ENCODE measurements around the gene P4HA3.

The P4HA3 gene

DNA sequence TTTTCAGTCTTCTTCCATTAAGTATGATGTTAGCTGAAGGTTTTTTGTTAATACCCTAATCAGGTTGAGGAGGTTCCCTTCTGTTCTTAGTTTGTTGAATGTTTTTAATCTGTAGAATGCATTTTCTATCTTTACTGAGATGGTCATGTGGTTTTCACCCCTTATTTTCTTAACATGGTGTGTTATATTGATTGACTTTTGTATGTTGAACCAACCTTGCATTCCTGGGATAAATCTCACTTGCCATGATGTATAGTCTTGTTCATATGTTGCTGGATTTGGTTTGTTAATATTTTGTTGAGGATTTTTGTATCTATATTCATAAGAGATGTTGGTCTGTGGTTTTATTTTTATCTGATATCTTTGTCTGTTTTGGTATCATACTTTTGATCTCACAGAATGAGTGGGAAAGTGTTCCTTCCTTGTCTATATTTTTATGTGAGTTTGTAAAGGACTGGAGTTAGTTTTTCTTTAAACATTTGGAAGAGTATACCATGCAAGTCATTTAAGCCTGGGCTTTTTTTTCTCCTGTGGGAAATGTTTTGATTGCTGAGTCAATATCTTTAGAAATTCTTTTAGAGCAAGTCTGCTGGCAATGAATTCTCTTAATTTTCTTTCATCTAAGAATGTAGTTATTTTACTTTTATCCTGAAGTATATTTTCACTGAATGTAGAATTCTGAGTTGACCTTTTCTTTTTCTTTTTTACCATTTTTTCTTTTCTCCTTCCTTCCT is 5.5 kb upstream of the P4HA3 start:
- DNase-seq: no peak

DNA sequence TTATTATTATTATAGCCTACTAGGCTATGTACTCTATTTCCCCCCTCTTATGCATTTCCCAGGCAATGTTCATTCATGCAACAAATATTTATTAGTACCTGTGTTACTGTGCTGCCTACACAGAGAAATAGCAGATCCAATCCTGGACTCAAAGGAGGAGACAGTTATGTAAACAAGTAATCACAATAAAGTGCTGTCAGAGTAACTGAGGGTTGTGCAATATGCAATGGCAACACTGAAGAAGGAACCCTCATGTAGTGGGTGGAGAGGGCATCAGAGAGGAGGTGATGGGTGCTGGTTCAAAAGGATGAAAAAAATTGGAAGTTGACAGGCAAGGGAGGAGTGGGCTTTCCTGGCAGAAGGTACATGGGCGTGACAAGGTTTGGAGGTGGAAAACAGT is 886 bp upstream of the P4HA3 start:
- DNase-seq: no peak

DNA sequence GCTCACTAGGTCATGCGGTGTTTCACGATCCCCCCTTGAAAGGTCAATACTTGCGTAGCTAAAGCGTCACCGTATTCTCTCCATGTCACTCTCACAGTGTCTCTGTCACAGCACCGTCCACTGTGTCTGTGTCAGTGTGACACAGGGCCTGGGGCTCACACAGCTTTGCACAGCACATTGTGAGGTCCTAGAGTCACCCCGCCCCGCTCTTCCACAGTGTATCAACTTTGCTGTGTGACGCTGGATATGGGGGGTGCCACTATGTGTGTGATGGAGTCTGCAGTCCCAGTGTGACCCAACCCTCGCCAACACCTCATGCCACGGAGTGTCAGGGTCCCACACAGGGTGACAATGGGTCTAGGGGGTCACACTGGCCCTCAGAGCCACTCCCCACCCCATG is 583 bp downstream of the P4HA3 start:
- DNase-seq: no peak

DNA sequence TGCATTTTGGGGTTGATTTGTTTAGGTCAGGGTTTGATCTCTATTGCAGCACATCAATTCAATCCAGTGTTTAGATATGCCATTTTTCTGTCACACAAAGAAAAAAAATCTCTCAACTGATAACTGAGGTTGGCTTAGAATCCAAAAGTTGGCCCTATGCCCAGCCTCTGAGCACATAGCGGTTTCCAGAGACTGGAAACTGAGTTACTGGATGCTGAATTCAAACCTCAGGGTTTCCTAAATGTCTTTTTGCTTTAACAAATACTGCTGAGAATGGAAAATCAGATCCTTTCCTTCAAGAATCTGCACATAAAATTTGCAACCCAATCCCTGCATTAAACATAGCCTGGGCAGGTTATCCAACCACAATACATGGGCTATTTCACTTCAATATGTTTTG is 4.0 kb downstream of the P4HA3 start:
- no peak for DNase-seq

DNA sequence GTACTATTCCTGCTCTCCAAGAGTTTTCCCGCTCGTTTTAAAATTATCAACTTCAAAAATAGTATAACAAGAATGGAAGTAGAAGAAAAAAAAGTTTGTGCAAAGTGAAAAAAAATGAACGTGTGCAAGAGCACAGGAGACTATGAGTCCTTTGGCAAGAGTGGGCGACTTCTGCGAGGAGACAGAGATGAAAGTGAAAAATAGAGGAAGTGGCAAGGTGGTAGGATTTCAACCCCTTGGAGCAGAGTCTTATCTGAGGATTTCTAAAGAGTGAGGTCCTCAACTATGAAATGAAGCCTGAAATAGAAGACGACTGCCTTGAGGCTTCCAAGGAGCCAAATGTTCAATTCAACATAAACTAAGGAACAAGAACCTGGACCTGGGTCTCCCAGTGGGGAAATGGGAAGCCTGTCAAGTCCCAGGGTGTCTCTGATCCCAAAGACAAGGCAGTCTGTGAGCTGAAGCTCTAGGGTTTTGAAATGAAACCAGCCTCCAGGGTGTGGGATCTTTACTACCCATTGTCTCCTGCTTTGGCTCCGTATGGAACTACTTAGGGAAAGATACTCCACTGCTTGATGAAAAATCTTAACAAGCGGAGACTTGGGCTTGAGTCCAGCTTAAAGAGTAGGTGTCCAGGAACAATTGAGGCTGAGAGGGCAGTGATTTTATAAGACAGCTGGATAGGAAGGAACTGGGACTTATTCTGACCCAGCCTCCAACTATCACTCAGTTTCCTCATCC is 4.8 kb downstream of the P4HA3 start:
- no peak for DNase-seq

GRCh38 chr11:74299015-74299414 is 12.4 kb downstream of the P4HA3 start:
- DNase-seq: no peak

DNA sequence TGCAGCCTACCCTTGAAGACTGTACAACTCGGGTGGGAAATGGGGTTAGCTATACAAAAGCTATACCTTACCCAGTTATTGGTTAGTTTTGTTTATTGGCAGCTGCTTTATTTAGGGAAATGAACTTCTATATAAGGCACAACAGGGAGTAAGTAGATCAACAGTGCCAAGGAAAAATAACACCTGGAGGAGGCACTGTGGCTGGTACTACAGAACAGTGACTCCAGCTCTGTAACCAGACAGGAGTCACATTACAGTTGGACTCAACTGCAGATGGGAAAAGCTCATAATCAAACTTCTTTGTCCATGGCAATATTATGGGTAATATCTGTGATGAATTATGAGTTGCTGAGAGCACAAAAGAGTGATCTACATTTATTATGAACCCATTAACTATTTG is 14.0 kb downstream of the P4HA3 start:
- no peak for DNase-seq

GRCh38 chr11:74288911-74289310 is 22.5 kb downstream of the P4HA3 start:
- DNase-seq: no peak

DNA sequence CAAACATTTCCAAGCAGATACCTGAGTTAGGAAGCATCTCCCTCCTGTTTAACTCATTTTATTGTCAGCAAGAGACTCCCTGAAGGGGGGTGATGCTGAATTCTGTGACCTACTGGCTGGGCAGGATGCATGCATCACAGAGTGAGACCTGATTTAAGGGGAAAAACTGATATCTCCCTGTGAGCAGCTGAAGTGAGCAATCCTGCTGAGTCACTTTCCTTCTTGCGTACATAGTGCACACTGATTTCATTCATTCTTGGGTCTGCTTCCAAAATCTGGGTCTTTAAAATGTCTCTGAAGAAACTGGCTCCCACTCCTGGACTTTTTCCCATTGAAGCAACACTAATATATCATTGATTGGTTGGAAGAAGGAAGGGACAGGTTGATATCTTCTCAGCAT is 23.3 kb downstream of the P4HA3 start:
- no peak for DNase-seq

DNA sequence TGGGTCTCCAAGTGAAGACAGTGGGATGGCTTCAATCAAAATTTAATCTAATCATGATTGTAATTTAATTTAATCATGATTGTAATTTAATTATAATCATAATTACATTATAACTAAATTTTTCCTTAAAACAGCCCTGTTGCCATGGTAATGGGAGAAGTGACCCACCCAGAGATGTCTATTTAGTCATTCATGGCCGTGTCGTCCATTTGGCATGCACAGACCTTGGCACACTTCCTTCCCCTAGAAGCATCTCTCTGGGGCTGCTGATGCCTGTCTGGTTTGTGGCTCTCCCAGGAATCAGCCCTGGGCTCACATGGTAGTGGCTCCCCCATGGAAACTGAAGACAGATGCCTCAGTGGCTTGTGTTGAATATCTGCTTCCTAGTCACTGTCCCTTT is 27.0 kb downstream of the P4HA3 start:
- DNase-seq: no peak

DNA sequence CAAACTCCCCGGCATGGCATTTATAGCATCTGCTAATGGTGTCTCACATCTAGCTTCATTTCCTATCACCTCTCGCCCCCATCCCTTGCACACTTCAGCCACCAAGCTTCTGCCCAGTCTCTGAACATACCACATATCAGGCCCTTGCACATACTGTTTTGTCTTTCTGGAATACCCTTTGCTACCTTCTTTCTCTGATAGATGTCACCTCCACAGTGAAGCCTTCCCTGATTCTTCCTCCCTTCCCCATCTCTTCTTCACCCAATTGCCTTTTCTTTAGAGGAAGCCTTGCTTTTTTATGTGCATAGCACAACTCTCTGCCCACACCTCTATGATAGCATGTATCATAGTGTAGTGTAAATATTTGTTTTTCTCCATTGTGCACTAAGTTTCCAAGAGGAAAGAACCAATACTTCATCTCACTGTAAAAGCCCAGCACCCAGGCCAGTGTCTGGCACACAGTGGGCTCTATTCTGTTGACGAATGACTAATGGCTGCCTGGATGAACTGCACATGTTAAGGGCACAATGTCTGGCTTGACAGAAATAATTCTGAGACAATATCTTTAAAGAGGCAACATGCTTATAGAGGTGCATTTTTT is 27.8 kb downstream of the P4HA3 start:
- no peak for DNase-seq

DNA sequence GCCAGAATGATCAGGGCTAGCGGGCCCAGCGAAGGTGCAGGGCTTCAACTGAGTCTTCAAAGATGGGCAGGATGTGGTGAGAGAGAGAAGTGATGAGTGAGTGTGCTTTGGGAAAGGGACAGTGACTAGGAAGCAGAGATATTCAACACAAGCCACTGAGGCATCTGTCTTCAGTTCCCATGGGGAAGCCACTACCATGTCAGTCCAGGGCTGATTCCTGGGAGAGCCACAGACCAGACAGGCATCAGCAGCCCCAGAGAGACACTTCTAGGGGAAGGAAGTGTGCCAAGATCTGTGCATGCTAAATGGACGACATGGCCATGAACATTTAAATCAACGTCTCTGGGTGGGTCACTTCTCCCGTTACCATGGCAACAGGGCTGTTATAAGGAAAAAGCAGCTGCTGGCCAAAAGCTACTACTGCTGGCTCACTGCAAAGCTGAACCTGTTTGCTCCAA is 28.5 kb downstream of the P4HA3 start:
- DNase-seq: no peak

DNA sequence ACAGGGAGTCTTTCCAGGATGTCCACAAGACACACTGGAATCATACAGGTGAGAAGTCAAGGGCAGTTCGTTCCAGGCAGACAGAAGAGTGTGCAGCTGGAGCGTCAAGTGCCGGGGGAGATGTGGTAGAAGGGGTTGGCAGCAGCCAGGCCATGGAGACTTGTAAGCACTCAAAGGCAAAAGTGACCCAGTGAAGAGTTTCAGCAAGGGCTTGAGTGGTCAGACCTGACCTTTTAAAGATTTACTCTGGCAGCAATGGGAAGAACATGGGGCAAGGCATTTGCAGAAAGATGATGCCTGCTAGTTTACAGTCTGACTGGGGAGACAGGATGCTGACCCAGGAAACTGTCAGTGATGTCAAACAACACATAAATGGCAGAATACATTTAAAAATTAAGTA is 29.0 kb downstream of the P4HA3 start:
- DNase-seq: no peak

DNA sequence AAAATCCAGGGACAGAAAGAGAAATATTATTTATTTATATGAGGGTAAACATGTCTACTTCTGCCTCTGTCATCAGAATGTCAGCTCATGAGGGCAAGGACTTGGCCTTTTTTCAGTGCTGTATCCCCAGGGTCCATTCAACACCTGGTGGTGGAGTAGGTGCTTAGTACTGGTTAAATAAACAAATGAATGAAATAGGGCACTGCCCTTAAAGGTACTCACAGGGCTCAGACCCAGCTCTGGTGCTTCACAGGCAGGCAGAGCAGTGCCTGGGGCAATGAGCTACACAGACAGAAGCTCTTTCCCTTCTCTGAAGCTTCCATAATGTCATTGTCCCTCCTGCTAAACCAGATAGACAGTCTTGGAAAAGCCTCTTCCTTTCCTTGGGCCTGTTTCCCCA is 30.9 kb downstream of the P4HA3 start:
- no peak for DNase-seq

- no peak for DNase-seq
Measured at GRCh38 chr11:74279256-74279655, 32.2 kb downstream of the P4HA3 start.

DNA sequence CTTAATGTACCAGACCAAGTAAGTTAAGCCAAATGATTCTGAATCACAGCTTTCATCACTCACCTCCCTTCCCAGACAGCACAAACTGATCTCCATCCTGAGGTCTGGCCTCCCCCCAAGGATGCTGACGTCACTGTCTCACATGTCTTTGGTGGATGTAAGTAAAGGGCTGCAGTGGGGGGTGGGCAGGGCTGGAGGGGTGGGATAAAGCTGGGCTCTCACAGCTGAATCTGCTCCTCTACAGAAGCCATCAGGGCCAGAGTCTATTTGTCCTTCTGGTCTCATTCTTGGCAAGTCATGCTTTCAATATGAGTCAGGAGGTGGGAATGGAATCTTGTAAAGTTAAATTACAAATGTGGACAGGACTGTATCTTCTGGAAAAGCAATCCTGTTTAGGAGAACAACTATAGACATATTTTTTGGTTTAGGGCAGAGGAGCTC is 32.7 kb downstream of the P4HA3 start:
- no peak for DNase-seq

GRCh38 chr11:74278103-74278502 is 33.3 kb downstream of the P4HA3 start:
- no peak for DNase-seq

GRCh38 chr11:74276581-74276980 is 34.9 kb downstream of the P4HA3 start:
- no peak for DNase-seq

- DNase-seq: no peak
Measured at GRCh38 chr11:74272276-74272675, 39.2 kb downstream of the P4HA3 start.

- no peak for DNase-seq
Measured at GRCh38 chr11:74269161-74269811, 42.2 kb downstream of the P4HA3 start.

DNA sequence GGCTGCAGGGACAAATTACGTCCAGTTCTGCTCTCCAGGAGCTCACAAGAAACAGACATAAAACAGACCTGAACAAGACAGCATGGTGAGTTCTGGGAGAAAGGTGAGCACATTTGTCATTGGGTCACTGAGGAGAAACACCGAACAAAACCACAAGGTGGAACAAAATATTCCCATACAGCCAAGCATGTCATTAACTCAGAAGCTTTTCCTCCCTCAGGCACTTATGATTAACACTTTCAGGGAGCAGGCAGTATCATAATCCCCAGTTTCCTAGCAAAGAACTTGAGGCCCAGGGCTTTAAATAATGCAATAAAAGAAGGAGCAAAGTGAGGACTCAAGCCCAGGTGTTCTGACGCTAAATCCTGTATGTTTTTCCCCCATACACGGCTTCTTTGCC is 43.0 kb downstream of the P4HA3 start:
- DNase-seq: no peak

DNA sequence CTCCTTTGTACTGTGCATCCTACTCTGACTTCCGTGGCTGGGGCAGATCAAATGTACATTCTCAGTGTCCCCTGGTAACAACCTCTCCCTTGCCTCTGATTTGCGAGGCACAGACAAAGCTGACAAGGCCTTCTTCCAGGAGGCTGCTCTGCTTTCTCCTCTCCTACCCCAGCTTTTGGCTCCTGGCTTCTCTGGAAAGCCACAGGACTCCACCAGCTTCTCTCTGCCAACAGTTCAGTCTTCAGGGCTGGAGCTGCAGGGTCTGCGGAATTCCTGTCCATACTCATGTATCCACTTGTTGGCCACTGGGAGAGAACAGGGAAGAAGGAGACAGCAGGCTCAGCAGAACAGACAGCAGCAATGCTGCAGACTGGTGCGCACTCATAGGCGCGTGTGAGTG is 44.4 kb downstream of the P4HA3 start:
- no peak for DNase-seq

DNA sequence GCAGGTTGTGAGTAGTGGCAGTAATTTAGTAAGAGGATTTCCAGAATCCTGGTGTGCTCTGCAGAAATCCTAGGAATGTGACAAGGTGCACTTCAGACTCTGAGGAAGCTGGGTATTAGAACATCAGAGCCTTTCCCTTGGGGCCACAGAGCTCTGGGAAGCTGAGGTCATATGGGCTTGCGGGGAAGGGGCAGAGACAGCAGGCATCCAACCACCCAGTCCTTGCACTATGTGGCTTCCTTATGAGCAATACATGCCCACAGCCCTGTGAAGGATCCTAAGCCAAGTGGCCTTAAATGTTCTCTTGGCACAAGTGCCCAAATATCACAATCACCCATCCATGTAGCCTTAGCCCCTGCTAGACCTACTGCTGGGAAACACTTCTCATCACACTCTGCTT is 46.2 kb downstream of the P4HA3 start:
- no peak for DNase-seq

GRCh38 chr11:74262725-74263124 is 48.7 kb downstream of the P4HA3 start:
- DNase-seq: no peak
